ENCODE data around the gene RNF121. TPM values are rescaled to one million over a fixed set of nuclear protein-coding genes. Genes with fewer than 3 reads are reported as not detected.

RNF121 gene
- total RNA-seq, 2 experiments from 2014 or later, result 24.6 to 28.1 TPM

DNA sequence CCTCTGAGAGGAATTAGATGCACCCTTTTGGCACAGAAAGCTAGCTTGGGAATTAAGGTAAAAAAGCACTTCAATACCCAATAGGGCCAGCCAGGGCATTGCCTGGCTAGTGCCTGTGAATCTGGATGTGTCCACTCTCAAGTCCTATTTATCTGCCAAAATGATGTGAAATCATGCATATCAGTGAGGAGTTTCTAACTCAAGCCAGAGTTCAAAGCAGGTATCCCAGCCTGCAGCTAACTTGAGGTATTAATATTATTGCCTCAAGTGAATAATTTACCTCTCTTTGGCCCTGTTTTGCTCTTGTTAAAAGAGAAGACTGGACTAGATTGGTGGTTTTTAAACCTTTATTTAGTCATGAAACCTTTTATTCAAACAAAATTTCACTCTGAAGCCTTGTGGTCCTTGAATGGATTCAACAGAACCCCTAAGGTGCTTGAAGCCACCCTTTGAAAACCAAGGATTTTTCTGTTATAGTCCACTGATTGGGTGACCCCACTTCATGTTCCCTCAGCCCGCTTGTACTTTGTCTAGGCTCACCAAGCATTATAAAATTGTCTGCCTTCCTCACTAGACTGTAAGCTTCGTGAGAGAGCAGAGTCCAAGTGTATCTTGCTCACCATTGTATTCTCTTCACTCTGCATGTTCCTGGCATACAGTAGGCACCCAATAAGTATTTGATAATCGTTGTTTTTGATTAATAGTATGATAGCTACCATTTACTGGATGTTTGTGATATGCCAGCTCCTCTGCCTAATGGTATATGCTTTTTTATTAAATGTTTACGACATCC lies 4.5 kb downstream of the RNF121 start:
- POLR2A ChIA-PET, result interaction anchor here (0.9 kb wide), 1 partner anchor 48 kb away, joined by 3 read pairs; no protein-coding TSS in a partner anchor
- H3K9me2 ChIP-seq (ENCODE audit: insufficient read depth, low read length), result no peaks in the 10 kb centered on the region

DNA sequence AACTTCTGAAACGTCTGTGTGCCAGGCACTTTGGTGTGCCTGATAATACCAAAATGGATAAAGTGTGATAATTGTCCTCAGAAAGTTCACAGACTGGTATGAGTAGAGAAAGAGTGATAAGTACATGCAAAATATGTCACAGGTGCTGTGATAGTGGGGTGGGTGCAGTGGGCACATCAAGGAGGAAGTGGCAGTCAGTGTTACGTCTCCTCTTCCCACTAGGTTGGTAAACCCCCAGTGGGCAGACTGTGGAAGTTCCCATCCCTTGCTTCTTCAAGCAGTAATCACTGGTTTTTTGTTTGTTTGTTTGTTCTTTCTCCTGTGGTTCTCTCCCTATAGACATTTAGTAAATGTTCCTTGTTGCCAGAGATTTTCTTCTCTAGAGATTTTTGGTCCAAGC lies 5.4 kb downstream of the RNF121 start:
- intact Hi-C loops (cut with micrococcal nuclease; ENCODE audit: unreplicated experiment), result no loop called here
- POLR2A ChIA-PET, result no interaction called here
- BruUV-seq (replicated peaks), result no TSS peak
- Histone ChIP-seq H3K9me2 (ENCODE audit: insufficient read depth, low read length) (no peaks in the 10 kb centered on the region), H2AFZ (ENCODE audit: low read length) (no peak overlapping the region), H3K4me1 (ENCODE audit: insufficient read depth, low read length, poor library complexity, severe bottlenecking) (peaks cover 30% of the 10 kb centered on the region), H3K36me3 (ENCODE audit: insufficient read depth, low read length) (peaks cover 10% of the 10 kb centered on the region; the same call in 1 of the 2 replicates), H3K9me3 (ENCODE audit: low read length) (no peaks in the 10 kb centered on the region), H3K4me2 (ENCODE audit: low read length) (peak overlapping the region; percentile 13; the same call in 1 of the 2 replicates), H4K20me1 (ENCODE audit: insufficient read depth, low read length) (peaks cover 14% of the 10 kb centered on the region; the same call in 1 of the 2 replicates), H3K27ac (ENCODE audit: low read depth, low read length, poor library complexity, severe bottlenecking) (no peak overlapping the region), H3K79me2 (ENCODE audit: insufficient read depth, low read depth, low read length) (peaks cover 65% of the 10 kb centered on the region; the same call in 1 of the 2 replicates), H3K4me3 (ENCODE audit: low read depth, low read length, poor library complexity, severe bottlenecking) (no peak overlapping the region)
- no peak for DNase-seq (ENCODE audit: low spot score)
- CTCF ChIA-PET (ENCODE audit: unreplicated experiment), result no interaction called here
- TF ChIP-seq EZH2phosphoT487 (IDR thresholded peaks at IDR 0.05; ENCODE audit: borderline replicate concordance, low read depth, low read length), result no peak
- TF ChIP-seq, protein P1, sequence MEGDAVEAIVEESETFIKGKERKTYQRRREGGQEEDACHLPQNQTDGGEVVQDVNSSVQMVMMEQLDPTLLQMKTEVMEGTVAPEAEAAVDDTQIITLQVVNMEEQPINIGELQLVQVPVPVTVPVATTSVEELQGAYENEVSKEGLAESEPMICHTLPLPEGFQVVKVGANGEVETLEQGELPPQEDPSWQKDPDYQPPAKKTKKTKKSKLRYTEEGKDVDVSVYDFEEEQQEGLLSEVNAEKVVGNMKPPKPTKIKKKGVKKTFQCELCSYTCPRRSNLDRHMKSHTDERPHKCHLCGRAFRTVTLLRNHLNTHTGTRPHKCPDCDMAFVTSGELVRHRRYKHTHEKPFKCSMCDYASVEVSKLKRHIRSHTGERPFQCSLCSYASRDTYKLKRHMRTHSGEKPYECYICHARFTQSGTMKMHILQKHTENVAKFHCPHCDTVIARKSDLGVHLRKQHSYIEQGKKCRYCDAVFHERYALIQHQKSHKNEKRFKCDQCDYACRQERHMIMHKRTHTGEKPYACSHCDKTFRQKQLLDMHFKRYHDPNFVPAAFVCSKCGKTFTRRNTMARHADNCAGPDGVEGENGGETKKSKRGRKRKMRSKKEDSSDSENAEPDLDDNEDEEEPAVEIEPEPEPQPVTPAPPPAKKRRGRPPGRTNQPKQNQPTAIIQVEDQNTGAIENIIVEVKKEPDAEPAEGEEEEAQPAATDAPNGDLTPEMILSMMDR (conservative IDR thresholded peaks at IDR 0.05; ENCODE audit: low read length), result no peak

More for the DNA sequence above, 4.5 kb downstream of the RNF121 start:
- Histone ChIP-seq H3K27ac (ENCODE audit: low read depth, low read length, poor library complexity, severe bottlenecking) (no peak overlapping the region), H3K4me3 (ENCODE audit: low read depth, low read length, poor library complexity, severe bottlenecking) (no peak overlapping the region), H2AFZ (ENCODE audit: low read length) (no peak overlapping the region), H3K4me1 (ENCODE audit: insufficient read depth, low read length, poor library complexity, severe bottlenecking) (peaks cover 30% of the 10 kb centered on the region), H3K4me2 (ENCODE audit: low read length) (peak overlapping the region; percentile 13; the same call in 1 of the 2 replicates), H3K9me3 (ENCODE audit: low read length) (no peaks in the 10 kb centered on the region), H3K36me3 (ENCODE audit: insufficient read depth, low read length) (0 out of 2 replicates have a peak, but pooled peaks cover 3% of the 10 kb centered on the region), H4K20me1 (ENCODE audit: insufficient read depth, low read length) (peaks cover 14% of the 10 kb centered on the region; the same call in 1 of the 2 replicates), H3K79me2 (ENCODE audit: insufficient read depth, low read depth, low read length) (peaks cover 68% of the 10 kb centered on the region; the same call in 1 of the 2 replicates)
- CTCF ChIA-PET (ENCODE audit: unreplicated experiment), result no interaction called here
- no peak for DNase-seq (ENCODE audit: low spot score)
- no TSS peak for BruUV-seq (replicated peaks)
- TF ChIP-seq, protein P1 (conservative IDR thresholded peaks at IDR 0.05; ENCODE audit: low read length), result no peak
- TF ChIP-seq EZH2phosphoT487 (IDR thresholded peaks at IDR 0.05; ENCODE audit: borderline replicate concordance, low read depth, low read length), result no peak
- intact Hi-C loops (cut with micrococcal nuclease; ENCODE audit: unreplicated experiment), result no loop called here
